Endothelial cell of umbilical vein (primary cell): ENCODE results near the gene GLIS2. TPM values are rescaled to one million over a fixed set of nuclear protein-coding genes. Genes with fewer than 3 reads are reported as not detected.

ENCODE experiments used
- BruUV-seq: library from RNA; stranded (reverse); fragments of 400-500 nt; replicated peaks from 2 replicates; lab custom pipeline; 2021; lab: Mats Ljungman, UMichigan
- CTCF ChIA-PET: fragments of 300-600, 350-600 bp; sonication (Branson Sonifier 250); formaldehyde crosslinking; loops from one replicate; lab custom pipeline; 2021; ENCODE audit warnings: antibody characterized with exemption, inconsistent platforms; lab: Charles Lee
- POLR2A ChIA-PET: fragments of 300-600, 350-600 bp; sonication (Branson Sonifier 250); formaldehyde crosslinking; loops from one replicate; lab custom pipeline; 2021; ENCODE audit warnings: antibody characterized with exemption, inconsistent platforms; lab: Charles Lee
- DNase-seq: peaks from one replicate; pipeline ENCODE4 v3.0.0-alpha.2; 2011; ENCODE audit warnings: low read depth, low spot score
- FAIRE-seq: peaks from 2 replicates; lab custom pipeline; 2011; peaks lifted over from hg19 to GRCh38; lab: Jason Lieb, UNC
- H2AFZ ChIP-seq: 2 replicates; pipeline ENCODE4 v1.6.0; 2012; ENCODE audit warnings: low read depth, low read length, control low read depth, inconsistent platforms
- H3K27ac ChIP-seq: 2 replicates; pipeline ENCODE4 v1.5.1; 2011; ENCODE audit warnings: low read depth, mild to moderate bottlenecking, control low read depth, low read length, moderate library complexity; ENCODE audit not compliant: insufficient read depth
- H3K27me3 ChIP-seq, 2 experiments: 2 replicates each; pipeline versions ENCODE4 v1.6.0 to v1.6.1; 2011; ENCODE audit warnings: low read length in 2 of 2, mixed read lengths in 1 of 2; ENCODE audit not compliant: control insufficient read depth in 2 of 2, insufficient read depth in 2 of 2
- H3K36me3 ChIP-seq, 2 experiments: 2 replicates in 1 of 2; 3 replicates in 1 of 2; pipeline ENCODE4 v1.5.1; 2011; ENCODE audit warnings: low read length in 2 of 2, mild to moderate bottlenecking in 1 of 2, moderate library complexity in 1 of 2; ENCODE audit not compliant: control insufficient read depth in 2 of 2, insufficient read depth in 2 of 2; ENCODE audit errors: extremely low read depth in 1 of 2
- H3K4me1 ChIP-seq: 3 replicates; pipeline ENCODE4 v1.5.1; 2011; ENCODE audit warnings: mild to moderate bottlenecking, low read length; ENCODE audit not compliant: control insufficient read depth, insufficient read depth; ENCODE audit errors: extremely low read depth
- H3K4me2 ChIP-seq: 2 replicates; pipeline ENCODE4 v1.6.1; 2011; ENCODE audit warnings: low read length, control low read depth, mixed read lengths; ENCODE audit not compliant: insufficient read depth
- H3K4me3 ChIP-seq, 3 experiments: fragments of 200-600 bp in 1 of 3; sonication (generic), shearing (Covaris generic) in 1 of 3; replicated peaks in 1 of 3; 2 replicates each; pipeline ENCODE4 v1.5.1; 2011 to 2016; ENCODE audit warnings: control low read depth in 3 of 3, low read length in 3 of 3, mild to moderate bottlenecking in 2 of 3, inconsistent platforms in 1 of 3, low read depth in 1 of 3, moderate library complexity in 1 of 3; ENCODE audit not compliant: insufficient read depth in 1 of 3
- H3K79me2 ChIP-seq: 2 replicates; pipeline ENCODE4 v1.6.0; 2012; ENCODE audit warnings: low read length, inconsistent platforms; ENCODE audit not compliant: control insufficient read depth, insufficient read depth
- H3K9ac ChIP-seq: replicated peaks from 2 replicates; pipeline ENCODE3; 2011; ENCODE audit warnings: low read length, control low read depth; ENCODE audit not compliant: insufficient read depth; ENCODE audit errors: extremely low read depth
- H3K9me1 ChIP-seq: replicated peaks from 3 replicates; pipeline ENCODE4 v1.6.0; 2011; ENCODE audit warnings: mild to moderate bottlenecking, low read length; ENCODE audit not compliant: control insufficient read depth, insufficient read depth; ENCODE audit errors: extremely low read depth
- H3K9me3 ChIP-seq: replicated peaks from 2 replicates; pipeline ENCODE4 v1.5.1; 2012; ENCODE audit warnings: low read length, inconsistent platforms; ENCODE audit not compliant: control insufficient read depth, insufficient read depth
- H4K20me1 ChIP-seq: replicated peaks from 2 replicates; pipeline ENCODE3; 2011; ENCODE audit warnings: mild to moderate bottlenecking, low read length; ENCODE audit not compliant: control insufficient read depth, insufficient read depth; ENCODE audit errors: extremely low read depth
- FOS ChIP-seq: IDR thresholded peaks from 2 replicates; pipeline ENCODE4 v1.6.1; 2011; ENCODE audit warnings: mild to moderate bottlenecking, low read length, moderate library complexity, borderline replicate concordance; ENCODE audit not compliant: insufficient read depth
- GATA2 ChIP-seq: IDR thresholded peaks from 2 replicates; pipeline ENCODE4 v1.7.0; 2011; ENCODE audit warnings: low read depth, mild to moderate bottlenecking, moderate library complexity, mixed read lengths, low read length; ENCODE audit not compliant: insufficient read length, insufficient read depth
- JUN ChIP-seq: IDR thresholded peaks from 2 replicates; pipeline ENCODE4 v1.6.1; 2011; ENCODE audit warnings: borderline replicate concordance, low read depth; ENCODE audit not compliant: insufficient read length, insufficient read depth
- dilution Hi-C: fragments of 300-500 bp; cut with MboI; formaldehyde crosslinking; loops from one replicate; pipeline ENCODE4 v1.15.0; 2019; ENCODE audit warnings: low sequenced_read_pairs; ENCODE audit not compliant: extremely low pct_ligation_motif_present
- intact Hi-C: fragments of 100-400 bp; cut with micrococcal nuclease; formaldehyde crosslinking; loops from one replicate; pipeline ENCODE4 v1.10.0; 2022
- polyA plus RNA-seq, 4 experiments: library from polyadenylated mRNA; depleted of rRNA in 3 of 4; stranded (reverse) in 3 of 4; unstranded in 1 of 4; fragments of >200 nt; gene quantifications; 2 replicates each; pipeline versions ENCODE4 v1.2.1 to v1.2.3, GENCODE V29; 2011 to 2012; ENCODE audit warnings: missing spikeins in 1 of 4
- total RNA-seq: library from RNA; stranded (reverse); gene quantifications from 2 replicates; pipeline ENCODE4 v1.2.3, GENCODE V29; 2021
- TF ChIP-seq, protein P1 (sequence below): IDR thresholded peaks from 2 replicates; pipeline ENCODE4 v1.6.1; 2011; ENCODE audit not compliant: insufficient read depth, insufficient read length
- TF ChIP-seq, protein P2 (sequence below), 2 donors: IDR thresholded peaks; 1 replicate in 1 of 2; 2 replicates in 1 of 2; pipeline ENCODE4 v1.5.1; 2011; ENCODE audit warnings: low read length in 2 of 2, mild to moderate bottlenecking in 2 of 2, moderate library complexity in 2 of 2, control low read depth in 1 of 2, inconsistent platforms in 1 of 2, low read depth in 1 of 2; ENCODE audit not compliant: insufficient read depth in 1 of 2; ENCODE audit errors: extremely low read depth in 1 of 2

GLIS2 gene
- total and polyA plus RNA-seq, 2 donors (not counting 3 experiments of a cell fraction or from before 2014, with no cell fraction given) = 4.6 to 10.1 TPM

DNA sequence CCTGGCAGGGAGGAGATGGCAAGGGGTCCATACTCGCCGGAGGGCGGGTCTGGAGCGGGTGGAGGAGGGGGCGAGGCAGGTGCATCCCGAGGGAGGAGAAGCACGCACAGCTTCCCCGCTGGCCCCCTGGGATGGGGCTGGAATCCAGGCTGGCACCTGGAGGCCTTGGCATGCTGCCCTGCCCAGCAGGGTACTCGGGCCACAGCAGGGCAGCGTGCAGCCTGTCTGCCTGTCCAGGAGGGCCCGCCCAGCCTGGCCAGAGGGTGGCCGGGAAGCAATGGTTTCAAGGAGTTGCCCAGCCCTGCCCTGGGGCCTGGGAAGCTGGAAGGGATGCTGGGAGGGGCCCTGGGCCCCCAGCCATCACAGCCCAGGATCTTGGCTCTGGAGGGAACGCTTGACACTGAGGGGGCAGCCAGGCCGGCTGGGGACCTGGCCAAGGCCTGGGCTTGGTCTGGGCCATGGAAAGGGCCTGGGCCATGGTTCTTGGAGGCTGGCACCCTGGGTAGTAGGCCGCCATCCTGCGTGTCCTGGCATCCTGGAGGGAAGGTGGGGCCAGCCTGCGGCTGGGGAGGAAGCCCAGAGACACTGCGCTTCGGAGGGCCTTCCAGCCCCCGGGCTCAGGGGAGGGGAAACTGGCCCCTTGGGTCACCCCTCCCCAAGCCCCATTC is 1.1 kb downstream of the GLIS2 start:
- H3K9me3 ChIP-seq = no peaks in the 10 kb centered on the region
- FAIRE-seq (peak; percentile 33), DNase-seq (peak; percentile 49)
- ChIA-PET POLR2A (no interaction called here), CTCF (interaction anchor here (0.8 to 6.0 kb wide), 10 partner anchors 11 to 55 kb away, joined by 3 to 73 read pairs (median 5); partner anchors contain the start of gene TFAP4)
- H3K27ac ChIP-seq = peak overlapping the region; percentile 10
- H2AFZ ChIP-seq = peak overlapping the region; percentile 15
- TF ChIP-seq, protein P1, sequence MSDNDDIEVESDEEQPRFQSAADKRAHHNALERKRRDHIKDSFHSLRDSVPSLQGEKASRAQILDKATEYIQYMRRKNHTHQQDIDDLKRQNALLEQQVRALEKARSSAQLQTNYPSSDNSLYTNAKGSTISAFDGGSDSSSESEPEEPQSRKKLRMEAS = no peak
- TF ChIP-seq GATA2 (no peak), JUN (no peak)
- intact Hi-C loops (loop anchor here (1.0 to 2.0 kb wide), 4 partner anchors 7 to 44 kb away; partner anchors contain the start of gene TFAP4), dilution Hi-C loops (no loop called here)
- no TSS peak for BruUV-seq
- no peaks in the 10 kb centered on the region for H3K27me3 ChIP-seq
- peak overlapping the region; percentile 56 to 77 (median 59) for H3K4me3 ChIP-seq
- peak overlapping the region; percentile 40 for H3K4me2 ChIP-seq
- no peaks in the 10 kb centered on the region for H3K36me3 ChIP-seq
- H3K79me2 ChIP-seq = peaks cover 49% of the 10 kb centered on the region
- H3K9me1 ChIP-seq = no peaks in the 10 kb centered on the region
- peak overlapping the region; percentile 53 for H3K9ac ChIP-seq
- no peaks in the 10 kb centered on the region for H4K20me1 ChIP-seq
- peaks cover 22% of the 10 kb centered on the region for H3K4me1 ChIP-seq

DNA sequence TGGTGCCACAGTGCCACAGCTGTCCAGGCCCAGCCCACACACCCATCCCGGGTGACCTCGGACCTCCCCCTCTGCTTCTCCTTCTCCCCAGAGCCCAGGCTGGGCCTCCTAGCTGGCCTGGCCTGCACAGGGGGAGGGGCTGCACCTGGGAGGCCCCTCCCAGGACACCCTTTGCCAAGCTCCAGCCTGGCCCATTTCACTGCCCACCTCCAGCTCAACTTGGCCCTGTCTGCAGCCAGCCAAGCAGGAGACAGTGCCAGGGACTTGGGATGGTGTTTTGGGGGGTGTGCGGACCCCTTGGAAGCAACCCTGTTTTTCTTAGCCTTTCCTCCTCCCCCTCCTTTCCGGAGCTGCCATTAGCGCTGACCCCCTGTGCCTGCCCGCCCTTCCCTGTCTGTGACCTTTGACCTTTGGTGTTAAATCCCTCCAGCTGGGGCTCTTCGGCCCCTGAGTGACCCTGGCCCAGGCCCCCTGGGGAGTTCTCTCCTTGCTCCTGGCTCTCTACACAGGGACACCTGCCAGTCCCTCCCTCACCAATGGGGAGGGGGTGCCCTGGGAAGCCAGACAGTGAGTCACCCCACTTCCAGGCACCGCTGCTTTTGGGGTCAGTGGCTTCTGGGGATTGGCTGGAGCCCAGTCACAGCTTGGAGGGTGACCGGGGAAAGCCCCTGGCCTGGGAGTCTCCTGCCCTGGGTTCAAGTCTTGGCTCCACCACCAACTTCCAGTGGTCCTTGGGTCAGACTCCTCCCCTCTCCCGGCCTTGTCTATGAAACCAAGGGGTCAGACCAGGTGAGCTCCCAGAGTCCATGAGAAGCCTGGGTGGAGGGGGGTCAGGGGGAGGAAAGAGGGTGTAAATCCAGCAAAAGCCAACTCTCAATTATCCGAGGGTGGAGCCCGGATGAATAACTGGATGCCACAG is 1.9 kb downstream of the GLIS2 start:
- intact Hi-C loops = loop anchor here (1.0 to 2.0 kb wide), 2 partner anchors 29 to 45 kb away; partner anchors contain the start of gene TFAP4
- Histone ChIP-seq H3K27ac (peak overlapping the region; percentile 16), H3K79me2 (peaks cover 54% of the 10 kb centered on the region), H2AFZ (no peak overlapping the region), H4K20me1 (no peaks in the 10 kb centered on the region), H3K36me3 (no peaks in the 10 kb centered on the region), H3K9me1 (no peaks in the 10 kb centered on the region), H3K4me3 (peak overlapping the region in 1 of 3 experiments; percentile 59), H3K4me2 (peak overlapping the region; percentile 40), H3K9ac (peak overlapping the region; percentile 53), H3K9me3 (no peaks in the 10 kb centered on the region), H3K27me3 (no peaks in the 10 kb centered on the region), H3K4me1 (peaks cover 22% of the 10 kb centered on the region)
- dilution Hi-C loops = no loop called here
- BruUV-seq = no TSS peak
- TF ChIP-seq FOS = peak; percentile 10
- TF ChIP-seq, protein P2, sequence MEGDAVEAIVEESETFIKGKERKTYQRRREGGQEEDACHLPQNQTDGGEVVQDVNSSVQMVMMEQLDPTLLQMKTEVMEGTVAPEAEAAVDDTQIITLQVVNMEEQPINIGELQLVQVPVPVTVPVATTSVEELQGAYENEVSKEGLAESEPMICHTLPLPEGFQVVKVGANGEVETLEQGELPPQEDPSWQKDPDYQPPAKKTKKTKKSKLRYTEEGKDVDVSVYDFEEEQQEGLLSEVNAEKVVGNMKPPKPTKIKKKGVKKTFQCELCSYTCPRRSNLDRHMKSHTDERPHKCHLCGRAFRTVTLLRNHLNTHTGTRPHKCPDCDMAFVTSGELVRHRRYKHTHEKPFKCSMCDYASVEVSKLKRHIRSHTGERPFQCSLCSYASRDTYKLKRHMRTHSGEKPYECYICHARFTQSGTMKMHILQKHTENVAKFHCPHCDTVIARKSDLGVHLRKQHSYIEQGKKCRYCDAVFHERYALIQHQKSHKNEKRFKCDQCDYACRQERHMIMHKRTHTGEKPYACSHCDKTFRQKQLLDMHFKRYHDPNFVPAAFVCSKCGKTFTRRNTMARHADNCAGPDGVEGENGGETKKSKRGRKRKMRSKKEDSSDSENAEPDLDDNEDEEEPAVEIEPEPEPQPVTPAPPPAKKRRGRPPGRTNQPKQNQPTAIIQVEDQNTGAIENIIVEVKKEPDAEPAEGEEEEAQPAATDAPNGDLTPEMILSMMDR (IDR thresholded peaks at IDR 0.05; ENCODE audit: extremely low read depth in 1 of 2, insufficient read depth in 1 of 2, low read depth in 1 of 2, low read length in 2 of 2) = no peak
- ChIA-PET CTCF (interaction anchor here (0.6 to 6.0 kb wide), 5 partner anchors 10 to 44 kb away, joined by 3 to 73 read pairs (median 5); partner anchors contain the start of gene TFAP4), POLR2A (no interaction called here)
- FAIRE-seq = no peak
- peak; percentile 26 for DNase-seq
